H1 (cell line): ENCODE data around the gene HEPHL1. TPM values are rescaled to one million over a fixed set of nuclear protein-coding genes. Genes with fewer than 3 reads are reported as not detected.

ENCODE experiments used
- ASH2L ChIP-seq: fragments of 200-600, 300-600 bp; sonication (generic); IDR thresholded peaks from one replicate; pipeline ENCODE4 v1.7.1; 2017; ENCODE audit warnings: low read length
- BACH1 ChIP-seq: IDR thresholded peaks from 2 replicates; pipeline ENCODE4 v1.6.1; 2012; ENCODE audit warnings: low read length, improper control_type of control experiment
- EZH2 ChIP-seq: fragments of 200-600 bp; sonication (generic); IDR thresholded peaks from 2 replicates; pipeline ENCODE4 v1.7.1; 2012; ENCODE audit warnings: low read depth, mild to moderate bottlenecking, moderate library complexity, low read length, inconsistent platforms; ENCODE audit not compliant: severe bottlenecking
- FOSL1 ChIP-seq: IDR thresholded peaks from 2 replicates; pipeline ENCODE4 v1.6.1; 2011; ENCODE audit warnings: mild to moderate bottlenecking, low read depth, low read length, moderate library complexity; ENCODE audit not compliant: insufficient read depth
- GABPA ChIP-seq: IDR thresholded peaks from 2 replicates; pipeline ENCODE4 v1.6.1; 2011; ENCODE audit warnings: mild to moderate bottlenecking, low read length, moderate library complexity, borderline replicate concordance; ENCODE audit not compliant: insufficient read depth
- NRF1 ChIP-seq: IDR thresholded peaks from 2 replicates; pipeline ENCODE4 v1.6.1; 2011; ENCODE audit warnings: mild to moderate bottlenecking, low read depth, low read length, improper control_type of control experiment
- PHF8 ChIP-seq: fragments of 200-600 bp; sonication (generic); conservative IDR thresholded peaks from 2 replicates; pipeline ENCODE4 v1.7.1; 2012; ENCODE audit warnings: low read depth, mild to moderate bottlenecking, inconsistent platforms, low read length, moderate library complexity
- POLR2AphosphoS5 ChIP-seq: IDR thresholded peaks from 2 replicates; pipeline ENCODE4 v1.6.1; 2011; ENCODE audit warnings: low read depth, low read length
- RFX5 ChIP-seq: IDR thresholded peaks from 2 replicates; pipeline ENCODE4 v1.6.1; 2011; ENCODE audit warnings: low read depth, low read length, improper control_type of control experiment, borderline replicate concordance
- SIN3A ChIP-seq, 2 experiments: IDR thresholded peaks in 1 of 2; conservative IDR thresholded peaks in 1 of 2; 2 replicates each; pipeline ENCODE4 v1.6.1; 2011 to 2012; ENCODE audit warnings: low read length in 2 of 2, improper control_type of control experiment in 1 of 2, low read depth in 1 of 2, mild to moderate bottlenecking in 1 of 2
- TAF1 ChIP-seq: IDR thresholded peaks from 2 replicates; pipeline ENCODE4 v1.6.1; 2011; ENCODE audit warnings: mild to moderate bottlenecking, low read depth, low read length
- polyA plus RNA-seq, 7 experiments: library from polyadenylated mRNA; depleted of rRNA in 3 of 7; stranded (reverse) in 5 of 7; unstranded in 2 of 7; fragments of >200 nt in 5 of 7; fragments of 200-250 nt in 2 of 7; gene quantifications; 1 replicate in 5 of 7; 2 replicates in 1 of 7; 4 replicates in 1 of 7; pipeline versions ENCODE4 v1.2.1 to v1.2.3, GENCODE V29; 2011 to 2013; ENCODE audit warnings: missing spikeins in 2 of 7, mixed read lengths in 2 of 7
- total RNA-seq: library from RNA; stranded (reverse); fragmentation: NEBNext Ultra II Directional; extraction: Animal tissue kit (Norgen Biotek cat#: 25700); gene quantifications from 2 replicates; pipeline ENCODE4 v1.2.1, GENCODE V29; 2021
- TF ChIP-seq, protein P1 (sequence below): IDR thresholded peaks from 2 replicates; pipeline ENCODE4 v1.6.1; 2012; ENCODE audit warnings: inconsistent platforms

HEPHL1 gene
- total and polyA plus RNA-seq, 2 of the 8 experiments (the other 6 are each of a cell fraction or from before 2014, with no cell fraction given), result 0.09 to 0.11 TPM

DNA sequence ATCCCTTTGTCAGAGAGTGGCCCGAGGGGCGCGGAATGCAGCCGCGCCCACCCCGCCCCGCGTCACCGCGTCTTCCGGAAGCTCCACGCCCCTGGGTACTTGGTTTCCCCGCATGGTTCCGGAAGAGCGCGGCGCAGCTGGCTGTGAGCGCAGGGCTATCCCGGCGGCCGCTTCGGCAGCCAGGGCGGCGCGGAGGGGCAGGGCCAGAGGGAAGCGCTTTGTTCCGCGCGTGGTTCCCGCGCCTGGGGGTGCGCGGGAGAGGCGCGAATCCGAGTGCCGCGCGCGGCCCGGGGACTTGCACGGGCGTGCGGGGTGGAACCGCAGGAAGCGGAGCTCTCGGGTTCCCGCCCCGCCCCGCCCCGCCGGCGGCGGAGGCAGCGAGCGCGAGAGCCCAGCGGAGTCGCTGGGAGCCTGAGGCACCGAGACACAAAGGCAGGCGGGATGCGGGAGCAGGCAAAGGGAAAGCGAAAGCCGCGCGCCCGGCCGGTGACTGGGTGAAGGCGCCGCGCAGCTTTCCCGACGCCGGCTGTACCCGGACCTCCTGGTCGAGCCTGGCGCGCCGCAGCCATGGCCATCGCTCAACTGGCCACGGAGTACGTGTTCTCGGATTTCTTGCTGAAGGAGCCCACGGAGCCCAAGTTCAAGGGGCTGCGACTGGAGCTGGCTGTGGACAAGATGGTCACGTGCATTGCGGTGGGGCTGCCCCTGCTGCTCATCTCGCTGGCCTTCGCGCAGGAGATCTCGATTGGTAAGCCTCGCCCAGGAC is 107.8 kb downstream of the HEPHL1 start, which contains the start of gene PANX1 (continued):
- peak; percentile 79; the same call in 1 of the 2 replicates for TF ChIP-seq POLR2AphosphoS5
- TF ChIP-seq, protein P1, sequence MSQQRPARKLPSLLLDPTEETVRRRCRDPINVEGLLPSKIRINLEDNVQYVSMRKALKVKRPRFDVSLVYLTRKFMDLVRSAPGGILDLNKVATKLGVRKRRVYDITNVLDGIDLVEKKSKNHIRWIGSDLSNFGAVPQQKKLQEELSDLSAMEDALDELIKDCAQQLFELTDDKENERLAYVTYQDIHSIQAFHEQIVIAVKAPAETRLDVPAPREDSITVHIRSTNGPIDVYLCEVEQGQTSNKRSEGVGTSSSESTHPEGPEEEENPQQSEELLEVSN, result peak; percentile 45; the same call in 1 of the 2 replicates
- no peak for TF ChIP-seq RFX5
- TF ChIP-seq SIN3A (conservative IDR thresholded peaks at IDR 0.05 in 1 of 2, IDR thresholded peaks at IDR 0.05 in 1 of 2; ENCODE audit: low read depth in 1 of 2, low read length in 2 of 2), result peak; percentile 14 to 56; a peak in 2 of 4 replicates
- no peak for TF ChIP-seq NRF1
- TF ChIP-seq ASH2L, result peak; percentile 44
- peak; percentile 3 for TF ChIP-seq EZH2
- TF ChIP-seq FOSL1, result no peak
- TF ChIP-seq BACH1, result peak; percentile 59
- TF ChIP-seq TAF1, result peak; percentile 63; the same call in 1 of the 2 replicates
- no peak for TF ChIP-seq GABPA
- peak; percentile 70 for TF ChIP-seq PHF8
- TF ChIP-seq, all 59 proteins: peak for 22
